Karpas-422 (cell line): ENCODE data around the gene CEACAM8. TPM values are rescaled to one million over a fixed set of nuclear protein-coding genes. Genes with fewer than 3 reads are reported as not detected.

Experiments used
- total RNA-seq: library from RNA; depleted of rRNA; stranded (reverse); fragments of >200 nt; shearing (Covaris generic); gene quantifications from 2 replicates; pipeline ENCODE4 v1.2.3, GENCODE V29; 2014; ENCODE audit warnings: low replicate concordance; rRNA removed

CEACAM8 gene
- total RNA-seq, 1 experiment from 2014 or later, result not detected

Other genes with a start within 250 kb of the CEACAM8 start
- gene CNFN, start 204.6 kb downstream of the CEACAM8 start, total RNA-seq, result not detected in 2 replicates
- gene LIPE, start 167.5 kb downstream of the CEACAM8 start, total RNA-seq, result 16.3 and 50.6 TPM in 2 replicates
- not detected in 2 replicates for gene CXCL17, start 152.0 kb downstream of the CEACAM8 start, total RNA-seq
- 0.56 and 3.5 TPM in 2 replicates for gene CEACAM1, start 66.4 kb downstream of the CEACAM8 start, total RNA-seq
- gene PSG3, start 145.6 kb upstream of the CEACAM8 start, total RNA-seq, result not detected in 2 replicates
- gene PSG8, start 170.8 kb upstream of the CEACAM8 start, total RNA-seq, result not detected in 2 replicates